GM12878 (cell line): ENCODE measurements around the gene DIP2A. TPM values are rescaled to one million over a fixed set of nuclear protein-coding genes. Genes with fewer than 3 reads are reported as not detected.
A peak's percentile ranks its signal among the peaks of the same experiment; 100 is the strongest.

ENCODE experiments used
- ATAC-seq: fragments of 200-7000 bp; cut with Tn5 transposase; 3 replicates; pipeline ENCODE4 v1.9.1; 2020; ENCODE audit warnings: mild to moderate bottlenecking, moderate library complexity
- BruUV-seq: library from RNA; stranded (reverse); fragments of 400-500 nt; replicated peaks from 2 replicates; lab custom pipeline; 2021; lab: Mats Ljungman, UMichigan
- CTCF ChIA-PET: fragments of 300-600 bp; sonication (Branson Sonifier 250); formaldehyde crosslinking; extraction: SDS; loops from one replicate; lab custom pipeline; 2021; ENCODE audit warnings: inconsistent platforms; lab: Yijun Ruan, JAX
- POLR2A ChIA-PET: fragments of 350-600 bp; formaldehyde crosslinking; extraction: SDS; loops from one replicate; lab custom pipeline; 2021; ENCODE audit warnings: inconsistent platforms; lab: Charles Lee
- RAD21 ChIA-PET: fragments of 300-600 bp; sonication (Branson Sonifier 250); formaldehyde crosslinking; loops from one replicate; lab custom pipeline; 2023; ENCODE audit warnings: antibody characterized with exemption; ENCODE audit not compliant: unreplicated experiment; lab: Charles Lee
- SMC1A ChIA-PET: fragments of 300-600 bp; sonication (Branson Sonifier 250); formaldehyde crosslinking; loops from one replicate; lab custom pipeline; 2023; ENCODE audit not compliant: unreplicated experiment, uncharacterized antibody; lab: Charles Lee
- DNase-seq: peaks from one replicate; pipeline ENCODE4 v3.0.0-alpha.2; 2011; ENCODE audit warnings: low read depth, low spot score
- FAIRE-seq: peaks from 3 replicates; lab custom pipeline; 2011; peaks lifted over from hg19 to GRCh38; lab: Jason Lieb, UNC
- H2AFZ ChIP-seq: 2 replicates; pipeline ENCODE4 v1.6.0; 2011; ENCODE audit warnings: low read depth, low read length, control low read depth; ENCODE audit not compliant: control insufficient read depth
- H3K27ac ChIP-seq: 2 replicates; pipeline ENCODE4 v1.5.1; 2011; ENCODE audit warnings: control low read depth; ENCODE audit not compliant: control insufficient read depth, insufficient read depth
- H3K27me3 ChIP-seq, 2 experiments: replicated peaks in 1 of 2; 2 replicates each; pipeline versions ENCODE4 v1.6.0 to v1.6.1; 2011; ENCODE audit warnings: low read length in 1 of 2; ENCODE audit not compliant: control insufficient read depth in 2 of 2, insufficient read depth in 2 of 2
- H3K36me3 ChIP-seq, 2 experiments: 2 replicates each; pipeline ENCODE4 v1.5.1; 2011; ENCODE audit warnings: low read length in 1 of 2; ENCODE audit not compliant: control insufficient read depth in 2 of 2, insufficient read depth in 2 of 2
- H3K4me1 ChIP-seq: 2 replicates; pipeline ENCODE4 v1.6.1; 2011; ENCODE audit warnings: mild to moderate bottlenecking, low read length, moderate library complexity, mixed read lengths; ENCODE audit not compliant: control insufficient read depth, insufficient read depth
- H3K4me2 ChIP-seq: 2 replicates; pipeline ENCODE4 v1.6.0; 2011; ENCODE audit warnings: control low read depth; ENCODE audit not compliant: control insufficient read depth, insufficient read depth
- H3K4me3 ChIP-seq: fragments of 200-600 bp; sonication (generic); 2 replicates; pipeline ENCODE4 v1.5.1; 2016
- H3K79me2 ChIP-seq: 2 replicates; pipeline ENCODE4 v1.6.0; 2011; ENCODE audit warnings: low read length; ENCODE audit not compliant: control insufficient read depth, insufficient read depth
- H3K9ac ChIP-seq: 2 replicates; pipeline ENCODE4 v1.8.0; 2011; ENCODE audit warnings: low read length, control low read depth, mixed read lengths; ENCODE audit not compliant: control insufficient read depth, insufficient read depth
- H3K9me3 ChIP-seq: replicated peaks from 3 replicates; pipeline ENCODE4 v1.5.1; 2011; ENCODE audit warnings: mild to moderate bottlenecking, low read length; ENCODE audit not compliant: control insufficient read depth, insufficient read depth
- H4K20me1 ChIP-seq: 2 replicates; pipeline ENCODE4 v1.6.0; 2011; ENCODE audit not compliant: control insufficient read depth, insufficient read depth
- BCL11A ChIP-seq: IDR thresholded peaks from 2 replicates; pipeline ENCODE4 v1.6.1; 2011; ENCODE audit warnings: low read depth, low read length
- BMI1 ChIP-seq: fragments of 450-650 bp; IDR thresholded peaks from 2 replicates; pipeline ENCODE4 v1.6.1; 2016; ENCODE audit warnings: mild to moderate bottlenecking, moderate library complexity, borderline replicate concordance
- DPF2 ChIP-seq: fragments of 450-650 bp; IDR thresholded peaks from 2 replicates; pipeline ENCODE4 v1.6.1; 2017; ENCODE audit warnings: mild to moderate bottlenecking
- FOS ChIP-seq: IDR thresholded peaks from 3 replicates; pipeline ENCODE4 v1.6.1; 2011; ENCODE audit warnings: borderline replicate concordance; ENCODE audit not compliant: insufficient read length; ENCODE audit errors: extremely low read depth
- JUND ChIP-seq: IDR thresholded peaks from 2 replicates; pipeline ENCODE4 v1.6.1; 2012; ENCODE audit warnings: low read depth, mild to moderate bottlenecking, low read length, improper control_type of control experiment, moderate library complexity
- KLF5 ChIP-seq: fragments of 450-650 bp; IDR thresholded peaks from 2 replicates; pipeline ENCODE4 v1.6.1; 2014; ENCODE audit warnings: mild to moderate bottlenecking; ENCODE audit not compliant: partially characterized antibody
- NR2C2 ChIP-seq: IDR thresholded peaks from 2 replicates; pipeline ENCODE4 v1.6.1; 2011; ENCODE audit warnings: borderline replicate concordance, low read depth; ENCODE audit not compliant: control insufficient read depth, insufficient read length
- PKNOX1 ChIP-seq: fragments of 450-650 bp; IDR thresholded peaks from 2 replicates; pipeline ENCODE4 v1.6.1; 2016; ENCODE audit warnings: mild to moderate bottlenecking
- POLR2A ChIP-seq: IDR thresholded peaks from 2 replicates; pipeline ENCODE4 v1.6.1; 2011; ENCODE audit warnings: low read depth, mild to moderate bottlenecking, low read length
- SREBF1 ChIP-seq: IDR thresholded peaks from 2 replicates; pipeline ENCODE4 v1.6.1; 2012; ENCODE audit warnings: mild to moderate bottlenecking, low read length
- USF2 ChIP-seq: IDR thresholded peaks from 2 replicates; pipeline ENCODE4 v1.6.1; 2011; ENCODE audit warnings: low read depth, low read length, improper control_type of control experiment, borderline replicate concordance
- WRNIP1 ChIP-seq: IDR thresholded peaks from 2 replicates; pipeline ENCODE4 v1.6.1; 2011; ENCODE audit warnings: low read depth, low read length, improper control_type of control experiment, borderline replicate concordance
- ZBTB33 ChIP-seq: fragments of 450-650 bp; IDR thresholded peaks from 2 replicates; pipeline ENCODE4 v1.6.1; 2017; ENCODE audit warnings: mild to moderate bottlenecking
- ZNF274 ChIP-seq: IDR thresholded peaks from one replicate; pipeline ENCODE4 v1.8.0; 2011; ENCODE audit not compliant: insufficient read length, insufficient read depth
- WGBS: methylation state at CpG from one replicate; pipeline ENCODE4 v1.1.6; 2016; ENCODE audit warnings: low lambda C conversion rate; ENCODE audit not compliant: insufficient replicate concordance, insufficient coverage; ENCODE audit errors: missing lambda C conversion rate; 5-methylcytosine and 5-hydroxymethylcytosine counted together
- in situ Hi-C: fragments of 300-500 bp; cut with MboI; formaldehyde crosslinking; loops from 9 replicates; pipeline ENCODE4 v1.14.3; 2018; ENCODE audit warnings: mixed read lengths
- intact Hi-C: fragments of 100-400 bp; cut with micrococcal nuclease; formaldehyde crosslinking; loops from one replicate; pipeline ENCODE4 v1.14.2; 2022; ENCODE audit not compliant: unreplicated experiment
- polyA plus RNA-seq, 11 experiments: library from polyadenylated mRNA; depleted of rRNA in 4 of 11; unstranded in 6 of 11; stranded (reverse) in 5 of 11; fragments of >200 nt; fragmentation: Nextera tagmentation in 4 of 11; fragmentation: Illumina TruSeq in 1 of 11; extraction: Ambion mirVana in 4 of 11; extraction: Trizol in 1 of 11; gene quantifications; 1 replicate in 1 of 11; 2 replicates in 10 of 11; pipeline versions ENCODE4 v1.2.1 to v1.2.3, GENCODE V29; 2011 to 2016; ENCODE audit warnings: inconsistent platforms in 2 of 11, missing spikeins in 2 of 11, low read depth in 1 of 11
- total RNA-seq, 4 experiments: library from RNA; depleted of rRNA in 3 of 4; stranded (reverse); fragments of >200 nt in 3 of 4; fragmentation: Illumina TruSeq in 1 of 4; extraction: Trizol in 1 of 4; gene quantifications; 2 replicates each; pipeline versions ENCODE4 v1.2.1 to v1.2.3, GENCODE V29; 2013 to 2021

DIP2A gene
- total and polyA plus RNA-seq, 10 of the 15 experiments (the other 5 are each of a cell fraction or from before 2014, with no cell fraction given): 1.7 to 25.5 (median 12.2) TPM

DNA sequence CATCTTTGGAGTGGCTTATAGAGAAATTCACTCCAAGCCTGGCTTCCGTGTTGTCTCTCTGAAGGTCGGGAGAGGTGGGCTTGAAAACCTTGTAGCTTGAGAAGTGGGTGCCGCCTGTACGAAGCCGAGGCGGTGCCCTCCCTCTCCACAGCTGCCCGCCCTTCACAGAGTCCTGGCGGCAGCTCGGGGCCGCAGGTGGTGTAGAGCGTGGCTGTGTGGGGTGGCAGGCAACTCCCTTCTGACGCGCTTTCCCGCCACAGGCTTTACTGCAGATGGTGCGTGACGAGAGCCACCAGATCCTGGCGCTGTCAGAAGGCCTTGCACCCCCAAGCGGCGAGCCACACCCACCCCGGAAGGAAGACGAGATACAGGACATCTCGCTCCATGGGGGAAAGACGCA lies 33.1 kb upstream of the DIP2A start:
- no peaks in the 10 kb centered on the region for H3K79me2 ChIP-seq
- no peaks in the 10 kb centered on the region for H4K20me1 ChIP-seq
- H3K9me3 ChIP-seq: no peaks in the 10 kb centered on the region
- intact Hi-C loops: no loop called here
- H3K27ac ChIP-seq: no peak overlapping the region
- 97% methylated on average over 13 of the region's 23 CpGs for WGBS
- H2AFZ ChIP-seq: no peak overlapping the region
- no TSS peak for BruUV-seq
- DNase-seq (no peak), ATAC-seq (no peak), FAIRE-seq (no peak)
- H3K9ac ChIP-seq: no peak overlapping the region
- ChIA-PET RAD21 (no interaction called here), SMC1A (no interaction called here), POLR2A (no interaction called here), CTCF (interaction anchor here (0.6 kb wide), 1 partner anchor 282 kb away, joined by 3 read pairs; no protein-coding TSS in a partner anchor)
- no peak overlapping the region for H3K4me3 ChIP-seq
- in situ Hi-C loops: no loop called here
- H3K4me2 ChIP-seq: no peak overlapping the region
- H3K36me3 ChIP-seq: peaks cover 6 to 16% of the 10 kb centered on the region in 2 experiments
- H3K27me3 ChIP-seq: no peaks in the 10 kb centered on the region
- TF ChIP-seq JUND: no peak
- TF ChIP-seq POLR2A: peak; percentile 56; the same call in 1 of the 2 replicates
- H3K4me1 ChIP-seq: no peaks in the 10 kb centered on the region

- no TSS peak for BruUV-seq
- no peak overlapping the region for H3K27ac ChIP-seq
- ChIA-PET SMC1A (no interaction called here), RAD21 (no interaction called here), POLR2A (no interaction called here), CTCF (no interaction called here)
- H3K27me3 ChIP-seq: no peaks in the 10 kb centered on the region
- no peaks in the 10 kb centered on the region for H3K9me3 ChIP-seq
- in situ Hi-C loops: no loop called here
- no peak for FAIRE-seq
- H3K9ac ChIP-seq: no peak overlapping the region
- DNase-seq: no peak
- ATAC-seq: no peak
- H3K79me2 ChIP-seq: no peaks in the 10 kb centered on the region
- no peak overlapping the region for H2AFZ ChIP-seq
- no peaks in the 10 kb centered on the region for H3K4me1 ChIP-seq
- H3K4me3 ChIP-seq: no peak overlapping the region
- intact Hi-C loops: no loop called here
- peaks cover 6 to 19% of the 10 kb centered on the region in 2 experiments for H3K36me3 ChIP-seq
- H4K20me1 ChIP-seq: no peaks in the 10 kb centered on the region
- no peak overlapping the region for H3K4me2 ChIP-seq
- 98% methylated on average over 18 of the region's 22 CpGs for WGBS
- TF ChIP-seq KLF5: no peak
- TF ChIP-seq FOS: no peak
- no peak for TF ChIP-seq SREBF1
- no peak for TF ChIP-seq ZBTB33
- TF ChIP-seq WRNIP1: no peak
- TF ChIP-seq BMI1: no peak
- TF ChIP-seq NR2C2: no peak
- TF ChIP-seq PKNOX1: no peak
- no peak for TF ChIP-seq ZNF274
- no peak for TF ChIP-seq BCL11A
- TF ChIP-seq DPF2: no peak
- no peak for TF ChIP-seq USF2
Measured at GRCh38 chr21:46426313-46427046, 32.2 kb upstream of the DIP2A start.
